Hepatocyte (in vitro differentiated cells): ENCODE results near the gene ZNG1A. TPM values are rescaled to one million over a fixed set of nuclear protein-coding genes. Genes with fewer than 3 reads are reported as not detected.
"Not testable (repeated sequence)": the region's sequence is repeated elsewhere in the genome, so short reads cannot be mapped to it uniquely, and the experiment has no call there.

Source experiments
- DNase-seq: peaks from one replicate; pipeline ENCODE4 v3.0.0-alpha.2; 2016; ENCODE audit warnings: low spot score
- H2AFZ ChIP-seq: fragments of 200-600 bp; sonication (generic); 2 replicates; pipeline ENCODE4 v1.6.0; 2016; ENCODE audit warnings: antibody characterized with exemption, mild to moderate bottlenecking
- H3K27ac ChIP-seq: fragments of 200-600 bp; sonication (generic); 2 replicates; pipeline ENCODE4 v1.5.1; 2016; ENCODE audit warnings: mild to moderate bottlenecking
- H3K27me3 ChIP-seq: fragments of 200-600 bp; sonication (generic); 2 replicates; pipeline ENCODE4 v1.6.1; 2016
- H3K36me3 ChIP-seq: fragments of 200-600 bp; sonication (generic); replicated peaks from 2 replicates; pipeline ENCODE4 v1.5.1; 2016; ENCODE audit warnings: low read depth; ENCODE audit not compliant: insufficient read depth
- H3K4me1 ChIP-seq: fragments of 200-600 bp; sonication (generic); 2 replicates; pipeline ENCODE4 v1.5.1; 2016; ENCODE audit warnings: mild to moderate bottlenecking, moderate library complexity; ENCODE audit not compliant: insufficient read depth
- H3K4me2 ChIP-seq: fragments of 200-600 bp; sonication (generic); 2 replicates; pipeline ENCODE4 v1.6.0; 2016
- H3K4me3 ChIP-seq: fragments of 200-600 bp; sonication (generic); 2 replicates; pipeline ENCODE4 v1.5.1; 2016; ENCODE audit warnings: mild to moderate bottlenecking
- H3K79me2 ChIP-seq: fragments of 200-600 bp; sonication (generic); 2 replicates; pipeline ENCODE4 v1.6.0; 2017; ENCODE audit warnings: mild to moderate bottlenecking
- H3K9me2 ChIP-seq: fragments of 200-600 bp; sonication (generic); replicated peaks from 2 replicates; pipeline ENCODE4 v1.6.0; 2017; ENCODE audit warnings: mild to moderate bottlenecking; ENCODE audit not compliant: insufficient read depth
- H3K9me3 ChIP-seq: fragments of 200-600 bp; sonication (generic); 2 replicates; pipeline ENCODE4 v1.5.1; 2016; ENCODE audit warnings: low read depth, mild to moderate bottlenecking
- H4K20me1 ChIP-seq: fragments of 200-600 bp; sonication (generic); 2 replicates; pipeline ENCODE4 v1.6.0; 2016; ENCODE audit warnings: mild to moderate bottlenecking; ENCODE audit not compliant: insufficient read depth, poor library complexity, severe bottlenecking
- EZH2 ChIP-seq: fragments of 200-600 bp; sonication (generic); IDR thresholded peaks from 2 replicates; pipeline ENCODE4 v1.6.1; 2016; ENCODE audit warnings: antibody characterized with exemption, mild to moderate bottlenecking, borderline replicate concordance
- EZH2phosphoT487 ChIP-seq: fragments of 200-600 bp; sonication (generic); IDR thresholded peaks from one replicate; pipeline ENCODE4 v1.6.1; 2018; ENCODE audit warnings: antibody characterized with exemption, mild to moderate bottlenecking, low read depth, moderate library complexity; ENCODE audit not compliant: unreplicated experiment, severe bottlenecking
- WGBS: methylation state at CpG from one replicate; pipeline ENCODE4 v1.1.6; 2016; ENCODE audit warnings: low lambda C conversion rate; ENCODE audit errors: missing lambda C conversion rate; 5-methylcytosine and 5-hydroxymethylcytosine counted together
- polyA plus RNA-seq: library from polyadenylated mRNA; unstranded; fragments of >200 nt; fragmentation: Nextera tagmentation; extraction: Ambion mirVana; gene quantifications from 2 replicates; pipeline ENCODE4 v1.2.1, GENCODE V29; 2016
- total RNA-seq: library from RNA; depleted of rRNA; stranded (reverse); fragments of >200 nt; gene quantifications from 2 replicates; pipeline ENCODE4 v1.2.3, GENCODE V29; 2014
- TF ChIP-seq, protein P1 (sequence below): fragments of 200-600 bp; sonication (generic); IDR thresholded peaks from 2 replicates; pipeline ENCODE4 v1.5.1; 2016; ENCODE audit warnings: antibody characterized with exemption, mild to moderate bottlenecking; ENCODE audit not compliant: poor library complexity

The ZNG1A gene
- total and polyA plus RNA-seq, 2 experiments from 2014 or later, result 36.0 to 41.6 TPM

- Histone ChIP-seq H3K27ac (no peak overlapping the region), H4K20me1 (no peaks in the 10 kb centered on the region), H3K27me3 (no peaks in the 10 kb centered on the region), H3K9me2 (no peaks in the 10 kb centered on the region), H3K9me3 (no peaks in the 10 kb centered on the region), H3K4me1 (peaks cover 7% of the 10 kb centered on the region), H3K4me2 (no peak overlapping the region), H3K36me3 (no peaks in the 10 kb centered on the region), H3K79me2 (no peaks in the 10 kb centered on the region), H3K4me3 (no peak overlapping the region), H2AFZ (no peak overlapping the region)
- DNase-seq, result no peak
- 78% methylated on average over 3 of the region's 3 CpGs for WGBS
- TF ChIP-seq, protein P1, sequence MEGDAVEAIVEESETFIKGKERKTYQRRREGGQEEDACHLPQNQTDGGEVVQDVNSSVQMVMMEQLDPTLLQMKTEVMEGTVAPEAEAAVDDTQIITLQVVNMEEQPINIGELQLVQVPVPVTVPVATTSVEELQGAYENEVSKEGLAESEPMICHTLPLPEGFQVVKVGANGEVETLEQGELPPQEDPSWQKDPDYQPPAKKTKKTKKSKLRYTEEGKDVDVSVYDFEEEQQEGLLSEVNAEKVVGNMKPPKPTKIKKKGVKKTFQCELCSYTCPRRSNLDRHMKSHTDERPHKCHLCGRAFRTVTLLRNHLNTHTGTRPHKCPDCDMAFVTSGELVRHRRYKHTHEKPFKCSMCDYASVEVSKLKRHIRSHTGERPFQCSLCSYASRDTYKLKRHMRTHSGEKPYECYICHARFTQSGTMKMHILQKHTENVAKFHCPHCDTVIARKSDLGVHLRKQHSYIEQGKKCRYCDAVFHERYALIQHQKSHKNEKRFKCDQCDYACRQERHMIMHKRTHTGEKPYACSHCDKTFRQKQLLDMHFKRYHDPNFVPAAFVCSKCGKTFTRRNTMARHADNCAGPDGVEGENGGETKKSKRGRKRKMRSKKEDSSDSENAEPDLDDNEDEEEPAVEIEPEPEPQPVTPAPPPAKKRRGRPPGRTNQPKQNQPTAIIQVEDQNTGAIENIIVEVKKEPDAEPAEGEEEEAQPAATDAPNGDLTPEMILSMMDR, result no peak
- TF ChIP-seq EZH2, result no peak
- no peak for TF ChIP-seq EZH2phosphoT487
Observed at GRCh38 chr9:223152-223551, 44.3 kb upstream of the ZNG1A start.

GRCh38 chr9:221989-222776, 43.3 kb upstream of the ZNG1A start:
- H3K27ac ChIP-seq, result no peak overlapping the region

DNA sequence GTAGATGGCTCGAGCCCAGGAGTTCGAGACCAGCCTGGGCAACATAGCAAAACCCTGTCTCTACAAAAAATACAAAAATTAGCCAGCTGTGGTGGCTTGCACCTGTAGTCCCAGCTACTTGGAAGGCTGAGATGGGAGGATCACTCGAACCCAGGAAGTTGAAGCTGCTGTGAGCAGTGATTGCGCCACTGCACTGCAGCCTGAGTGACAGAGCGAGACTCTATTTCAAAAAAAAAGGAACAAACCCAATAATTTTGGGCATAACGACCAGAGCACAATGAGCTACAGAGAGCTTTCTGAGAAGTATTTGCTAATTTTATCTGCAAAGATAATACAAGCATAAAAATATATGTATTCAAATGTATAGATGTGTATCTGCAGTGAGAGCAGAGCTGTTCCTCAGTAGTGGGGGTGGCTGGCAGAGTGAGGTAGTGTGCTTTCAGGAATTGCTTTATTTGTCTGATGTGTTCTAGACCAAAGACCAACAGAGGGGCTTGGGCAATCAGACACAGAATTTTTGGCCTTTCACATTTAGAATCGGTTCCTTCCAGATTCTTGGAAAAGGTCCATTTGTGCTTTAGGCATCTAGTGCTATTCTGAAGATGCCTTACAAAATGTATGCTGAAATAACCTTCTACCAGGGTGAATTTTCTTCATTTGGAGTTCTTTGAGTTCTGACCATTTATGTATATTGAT, 41.0 kb upstream of the ZNG1A start:
- H4K20me1 ChIP-seq, result no peaks in the 10 kb centered on the region
- H3K4me3 ChIP-seq, result no peak overlapping the region
- WGBS, result 87% methylated on average over 7 of the region's 7 CpGs
- H3K4me1 ChIP-seq, result peaks cover 9% of the 10 kb centered on the region
- no peak for DNase-seq
- no peak for TF ChIP-seq EZH2phosphoT487
- no peak for TF ChIP-seq EZH2
- TF ChIP-seq, protein P1, result no peak
- H3K9me3 ChIP-seq, result no peaks in the 10 kb centered on the region
- no peak overlapping the region for H3K4me2 ChIP-seq
- peaks cover 5% of the 10 kb centered on the region for H3K27me3 ChIP-seq
- H3K79me2 ChIP-seq, result no peaks in the 10 kb centered on the region
- no peaks in the 10 kb centered on the region for H3K36me3 ChIP-seq
- H3K27ac ChIP-seq, result no peak overlapping the region
- H3K9me2 ChIP-seq, result no peaks in the 10 kb centered on the region
- H2AFZ ChIP-seq, result no peak overlapping the region

More at GRCh38 chr9:221989-222776, 43.3 kb upstream of the ZNG1A start:
- H3K4me3 ChIP-seq, result no peak overlapping the region
- no peaks in the 10 kb centered on the region for H4K20me1 ChIP-seq
- TF ChIP-seq, protein P1, result no peak
- TF ChIP-seq EZH2phosphoT487 (no peak), EZH2 (no peak)
- no peak overlapping the region for H3K4me2 ChIP-seq
- no peaks in the 10 kb centered on the region for H3K79me2 ChIP-seq
- H2AFZ ChIP-seq, result no peak overlapping the region
- H3K36me3 ChIP-seq, result no peaks in the 10 kb centered on the region
- no peaks in the 10 kb centered on the region for H3K27me3 ChIP-seq
- peaks cover 7% of the 10 kb centered on the region for H3K4me1 ChIP-seq
- DNase-seq, result no peak
- no peaks in the 10 kb centered on the region for H3K9me2 ChIP-seq
- WGBS, result 61% methylated on average over 6 of the region's 6 CpGs
- H3K9me3 ChIP-seq, result no peaks in the 10 kb centered on the region

GRCh38 chr9:219036-219435, 40.2 kb upstream of the ZNG1A start:
- not testable (repeated sequence) for H3K79me2 ChIP-seq, H3K4me1 ChIP-seq, H3K4me3 ChIP-seq, H4K20me1 ChIP-seq, DNase-seq, H2AFZ ChIP-seq, H3K9me2 ChIP-seq, H3K27me3 ChIP-seq, H3K4me2 ChIP-seq, H3K27ac ChIP-seq, H3K9me3 ChIP-seq, H3K36me3 ChIP-seq
- 93% methylated on average over 7 of the region's 7 CpGs for WGBS
